Activated CD4-positive, alpha-beta memory T cell treated with anti-CD3 and anti-CD28 coated beads for 36 hours (primary cell): ENCODE data around the gene GRIN1. TPM values are rescaled to one million over a fixed set of nuclear protein-coding genes. Genes with fewer than 3 reads are reported as not detected.

Experiments used
- CTCF ChIA-PET: fragments of 350-600 bp; sonication (Branson Sonifier 250); formaldehyde crosslinking; loops from one replicate; lab custom pipeline; 2021; ENCODE audit warnings: antibody characterized with exemption, inconsistent platforms; lab: Charles Lee
- POLR2A ChIA-PET: fragments of 350-600 bp; sonication (Branson Sonifier 250); formaldehyde crosslinking; loops from one replicate; lab custom pipeline; 2021; ENCODE audit warnings: antibody characterized with exemption; lab: Charles Lee
- DNase-seq: peaks from one replicate; pipeline ENCODE4 v3.0.0-alpha.2; 2020
- H3K27ac Mint-ChIP-seq: one replicate; pipeline ENCODE4 v1.8.0; 2021; ENCODE audit warnings: mixed read lengths
- H3K27me3 Mint-ChIP-seq: one replicate; pipeline ENCODE4 v1.8.0; 2021; ENCODE audit warnings: mixed read lengths
- H3K36me3 Mint-ChIP-seq: one replicate; pipeline ENCODE4 v1.8.0; 2021; ENCODE audit warnings: mixed read lengths
- H3K4me1 Mint-ChIP-seq: one replicate; pipeline ENCODE4 v1.8.0; 2021; ENCODE audit warnings: low read depth, mixed read lengths
- H3K4me3 Mint-ChIP-seq: one replicate; pipeline ENCODE4 v1.8.0; 2021; ENCODE audit warnings: mild to moderate bottlenecking, mixed read lengths
- H3K9me3 Mint-ChIP-seq: one replicate; pipeline ENCODE4 v1.8.0; 2021; ENCODE audit warnings: mixed read lengths
- intact Hi-C: fragments of 100-400 bp; cut with micrococcal nuclease; formaldehyde crosslinking; loops from one replicate; pipeline ENCODE4 v1.15.1; 2023
- total RNA-seq, 2 experiments: library from RNA; stranded (reverse); gene quantifications; one replicate each; pipeline ENCODE4 v1.2.3, GENCODE V29; 2021

GRIN1 gene
- total RNA-seq, 2 experiments from 2014 or later: not detected

GRCh38 chr9:137180491-137180890, 41.5 kb downstream of the GRIN1 start:
- Mint-ChIP-seq H3K9me3 (no peaks in the 10 kb centered on the region), H3K27me3 (no peaks in the 10 kb centered on the region), H3K4me1 (peaks cover 2% of the 10 kb centered on the region), H3K27ac (no peak overlapping the region), H3K36me3 (peaks cover 12% of the 10 kb centered on the region), H3K4me3 (no peak overlapping the region)
- CTCF ChIA-PET: interaction anchor here (1.0 kb wide), 1 partner anchor 47 kb away, joined by 4 read pairs; the partner anchor contains the start of gene RNF224
- no peak for DNase-seq
- intact Hi-C loops: no loop called here
- POLR2A ChIA-PET: interaction anchor here (0.7 to 1.5 kb wide), 2 partner anchors 60 to 91 kb away, joined by 3 read pairs; partner anchors contain the start of gene TUBB4B

GRCh38 chr9:137181680-137182079, 42.7 kb downstream of the GRIN1 start:
- POLR2A ChIA-PET: interaction anchor here (1.5 kb wide), 1 partner anchor 90 kb away, joined by 3 read pairs; no protein-coding TSS in a partner anchor
- Mint-ChIP-seq H3K27me3 (no peaks in the 10 kb centered on the region), H3K27ac (no peak overlapping the region), H3K4me1 (peaks cover 11% of the 10 kb centered on the region), H3K4me3 (no peak overlapping the region), H3K9me3 (no peaks in the 10 kb centered on the region), H3K36me3 (peaks cover 12% of the 10 kb centered on the region)
- intact Hi-C loops: no loop called here
- CTCF ChIA-PET: interaction anchor here (1.0 kb wide), 1 partner anchor 46 kb away, joined by 4 read pairs; the partner anchor contains the start of gene RNF224
- no peak for DNase-seq

GRCh38 chr9:137182836-137183235, 43.9 kb downstream of the GRIN1 start:
- ChIA-PET CTCF (no interaction called here), POLR2A (no interaction called here)
- DNase-seq: no peak
- Mint-ChIP-seq H3K9me3 (no peaks in the 10 kb centered on the region), H3K36me3 (peaks cover 12% of the 10 kb centered on the region), H3K27me3 (no peaks in the 10 kb centered on the region), H3K27ac (no peak overlapping the region), H3K4me3 (no peak overlapping the region), H3K4me1 (peaks cover 22% of the 10 kb centered on the region)
- intact Hi-C loops: no loop called here

- H3K27me3 Mint-ChIP-seq: no peaks in the 10 kb centered on the region
These were observed 45.1 kb downstream of the GRIN1 start for GRCh38 chr9:137183980-137184595.

GRCh38 chr9:137184881-137185660, 46.1 kb downstream of the GRIN1 start:
- no peak overlapping the region for H3K27ac Mint-ChIP-seq
- no peak for DNase-seq
- CTCF ChIA-PET: no interaction called here
- POLR2A ChIA-PET: no interaction called here
- H3K27me3 Mint-ChIP-seq: no peaks in the 10 kb centered on the region
- H3K4me3 Mint-ChIP-seq: no peak overlapping the region
- H3K36me3 Mint-ChIP-seq: peaks cover 17% of the 10 kb centered on the region
- intact Hi-C loops: no loop called here
- H3K9me3 Mint-ChIP-seq: no peaks in the 10 kb centered on the region
- peaks cover 32% of the 10 kb centered on the region for H3K4me1 Mint-ChIP-seq

More at GRCh38 chr9:137183980-137184595, 45.1 kb downstream of the GRIN1 start:
- peaks cover 16% of the 10 kb centered on the region for H3K36me3 Mint-ChIP-seq
- DNase-seq: no peak
- intact Hi-C loops: no loop called here
- peaks cover 24% of the 10 kb centered on the region for H3K4me1 Mint-ChIP-seq
- CTCF ChIA-PET: no interaction called here
- H3K4me3 Mint-ChIP-seq: no peak overlapping the region
- POLR2A ChIA-PET: no interaction called here
- H3K9me3 Mint-ChIP-seq: no peaks in the 10 kb centered on the region
- H3K27ac Mint-ChIP-seq: no peak overlapping the region

- DNase-seq: no peak
- intact Hi-C loops: no loop called here
- ChIA-PET POLR2A (no interaction called here), CTCF (interaction anchor here (1.1 kb wide), 1 partner anchor 51 kb away, joined by 3 read pairs; no protein-coding TSS in a partner anchor)
- peaks cover 22% of the 10 kb centered on the region for H3K36me3 Mint-ChIP-seq
- no peak overlapping the region for H3K27ac Mint-ChIP-seq
- no peak overlapping the region for H3K4me3 Mint-ChIP-seq
- peaks cover 38% of the 10 kb centered on the region for H3K4me1 Mint-ChIP-seq
- no peaks in the 10 kb centered on the region for H3K27me3 Mint-ChIP-seq
- no peaks in the 10 kb centered on the region for H3K9me3 Mint-ChIP-seq
These were observed 47.0 kb downstream of the GRIN1 start for GRCh38 chr9:137185921-137186320.

- no peaks in the 10 kb centered on the region for H3K9me3 Mint-ChIP-seq
- peak overlapping the region; percentile 95 for H3K4me3 Mint-ChIP-seq
- ChIA-PET POLR2A (no interaction called here), CTCF (interaction anchor here (1.1 kb wide), 1 partner anchor 50 kb away, joined by 3 read pairs; no protein-coding TSS in a partner anchor)
- peaks cover 40% of the 10 kb centered on the region for H3K4me1 Mint-ChIP-seq
- peaks cover 23% of the 10 kb centered on the region for H3K36me3 Mint-ChIP-seq
- no peak for DNase-seq
- intact Hi-C loops: no loop called here
- no peaks in the 10 kb centered on the region for H3K27me3 Mint-ChIP-seq
- no peak overlapping the region for H3K27ac Mint-ChIP-seq
These were observed 47.4 kb downstream of the GRIN1 start for GRCh38 chr9:137186385-137186784.

GRCh38 chr9:137187386-137187785, 48.4 kb downstream of the GRIN1 start:
- ChIA-PET POLR2A (interaction anchor here (0.8 to 2.9 kb wide), 5 partner anchors 18 to 60 kb away, joined by 3 to 13 read pairs (median 4); partner anchors contain the start of genes CYSRT1, NDOR1 and TMEM203), CTCF (interaction anchor here (0.7 to 3.4 kb wide), 5 partner anchors 13 to 53 kb away, joined by 3 to 14 read pairs (median 12); partner anchors contain the start of genes NDOR1, RNF208, TMEM203 and TPRN)
- Mint-ChIP-seq H3K36me3 (peaks cover 20% of the 10 kb centered on the region), H3K4me1 (peaks cover 40% of the 10 kb centered on the region), H3K9me3 (no peaks in the 10 kb centered on the region), H3K27ac (peak overlapping the region; percentile 81), H3K4me3 (peak overlapping the region; percentile 95), H3K27me3 (no peaks in the 10 kb centered on the region)
- DNase-seq: no peak
- intact Hi-C loops: no loop called here

GRCh38 chr9:137188086-137188489, 49.1 kb downstream of the GRIN1 start:
- ChIA-PET POLR2A (interaction anchor here (0.8 to 2.9 kb wide), 11 partner anchors 13 to 61 kb away, joined by 3 to 18 read pairs (median 5); partner anchors contain the start of genes CYSRT1, NDOR1, TMEM203 and TPRN), CTCF (interaction anchor here (0.7 to 3.4 kb wide), 9 partner anchors 13 to 153 kb away, joined by 3 to 14 read pairs (median 11); partner anchors contain the start of genes NDOR1, RNF208, TMEM203 and TPRN)
- peak overlapping the region; percentile 81 for H3K27ac Mint-ChIP-seq
- peak overlapping the region; percentile 95 for H3K4me3 Mint-ChIP-seq
- intact Hi-C loops: loop anchor here (1.0 kb wide), 4 partner anchors 12 to 52 kb away; partner anchors contain the start of genes NDOR1, TMEM203 and TPRN
- no peaks in the 10 kb centered on the region for H3K9me3 Mint-ChIP-seq
- H3K36me3 Mint-ChIP-seq: peaks cover 20% of the 10 kb centered on the region
- H3K4me1 Mint-ChIP-seq: peaks cover 40% of the 10 kb centered on the region
- H3K27me3 Mint-ChIP-seq: no peaks in the 10 kb centered on the region
- no peak for DNase-seq

- intact Hi-C loops: loop anchor here (1.0 kb wide), 5 partner anchors 12 to 59 kb away; partner anchors contain the start of genes NDOR1, TMEM203 and TPRN
- peaks cover 40% of the 10 kb centered on the region for H3K4me1 Mint-ChIP-seq
- H3K36me3 Mint-ChIP-seq: peaks cover 17% of the 10 kb centered on the region
- ChIA-PET CTCF (interaction anchor here (0.8 to 3.4 kb wide), 20 partner anchors 10 to 154 kb away, joined by 3 to 14 read pairs (median 4); partner anchors contain the start of genes CYSRT1, DPP7, NDOR1 and NELFB), POLR2A (interaction anchor here (0.5 to 2.9 kb wide), 16 partner anchors 9 to 382 kb away, joined by 3 to 18 read pairs (median 4); partner anchors contain the start of genes NDOR1, TMEM203, TPRN and TUBB4B)
- no peaks in the 10 kb centered on the region for H3K27me3 Mint-ChIP-seq
- H3K27ac Mint-ChIP-seq: peak within 1 kb of the TSS; percentile 93
- H3K9me3 Mint-ChIP-seq: no peaks in the 10 kb centered on the region
- DNase-seq: peak; percentile 95
- H3K4me3 Mint-ChIP-seq: peak within 1 kb of the TSS; percentile 97
These were observed 49.7 kb downstream of the GRIN1 start, which contains the start of the genes ANAPC2 and SSNA1 for GRCh38 chr9:137188490-137189296. Gene ANAPC2, minus strand, starts transcription at chr9:137188560. Its CDS starts 28 bp downstream, at chr9:137188532. Gene SSNA1, plus strand, starts transcription at chr9:137188676. Its CDS starts 51 bp downstream, at chr9:137188727.
